Naive thymus-derived CD8-positive, alpha-beta T cell (primary cell): ENCODE data around the gene MLLT6. TPM values are rescaled to one million over a fixed set of nuclear protein-coding genes. Genes with fewer than 3 reads are reported as not detected.

Experiments
- ATAC-seq, 2 donors: fragments of 150-1000 bp; cut with Tn5 transposase in 1 of 2; sonication (Bioruptor Pico), chemical (Tn5 transposase) in 1 of 2; 1 replicate in 1 of 2; 2 replicates in 1 of 2; pipeline ENCODE4 v1.10.0; 2021; ENCODE audit warnings: mild to moderate bottlenecking in 2 of 2, moderate library complexity in 2 of 2
- POLR2A ChIA-PET: fragments of 350-600 bp; sonication (Branson Sonifier 250); formaldehyde crosslinking; loops from one replicate; lab custom pipeline; 2021; ENCODE audit warnings: antibody characterized with exemption; lab: Charles Lee
- DNase-seq, 10 donors: peaks; one replicate each; pipeline versions ENCODE4 v3.0.0 to v3.0.0-alpha.2; 2020 to 2022
- H3K27ac Mint-ChIP-seq, 10 donors: one replicate each; pipeline ENCODE4 v1.8.0; 2020 to 2022; ENCODE audit warnings: mild to moderate bottlenecking in 10 of 10, mixed read lengths in 10 of 10, moderate library complexity in 4 of 10, inconsistent platforms in 1 of 10
- H3K27me3 Mint-ChIP-seq, 5 donors: one replicate each; pipeline ENCODE4 v1.8.0; 2021 to 2022; ENCODE audit warnings: mixed read lengths in 5 of 5
- H3K36me3 Mint-ChIP-seq, 3 donors: one replicate each; pipeline ENCODE4 v1.8.0; 2020 to 2022; ENCODE audit warnings: mixed read lengths in 3 of 3, mild to moderate bottlenecking in 2 of 3, inconsistent platforms in 1 of 3
- H3K4me1 Mint-ChIP-seq, 4 donors: one replicate each; pipeline ENCODE4 v1.8.0; 2021 to 2022; ENCODE audit warnings: mixed read lengths in 4 of 4
- H3K4me3 Mint-ChIP-seq, 10 donors: one replicate each; pipeline ENCODE4 v1.8.0; 2020 to 2022; ENCODE audit warnings: mild to moderate bottlenecking in 10 of 10, mixed read lengths in 10 of 10, moderate library complexity in 6 of 10, inconsistent platforms in 1 of 10
- H3K9me3 Mint-ChIP-seq, 9 donors: one replicate each; pipeline ENCODE4 v1.8.0; 2020 to 2022; ENCODE audit warnings: mixed read lengths in 9 of 9, mild to moderate bottlenecking in 3 of 9, inconsistent platforms in 1 of 9, moderate library complexity in 1 of 9
- polyA plus RNA-seq, 3 donors: library from polyadenylated mRNA; unstranded; fragments of 300-500 nt; fragmentation: Illumina TruSeq; gene quantifications; one replicate each; pipeline ENCODE4 v1.2.3, GENCODE V29; 2021
- total RNA-seq, 8 experiments: library from RNA in 2 of 8; stranded (reverse) in 2 of 8; gene quantifications; one replicate each; pipeline ENCODE4 v1.2.3 and lab custom pipeline; 2021 to 2026

Gene MLLT6
- total and polyA plus RNA-seq, 5 experiments from 2014 or later: 5.5 to 489 (median 11.9) TPM

DNA sequence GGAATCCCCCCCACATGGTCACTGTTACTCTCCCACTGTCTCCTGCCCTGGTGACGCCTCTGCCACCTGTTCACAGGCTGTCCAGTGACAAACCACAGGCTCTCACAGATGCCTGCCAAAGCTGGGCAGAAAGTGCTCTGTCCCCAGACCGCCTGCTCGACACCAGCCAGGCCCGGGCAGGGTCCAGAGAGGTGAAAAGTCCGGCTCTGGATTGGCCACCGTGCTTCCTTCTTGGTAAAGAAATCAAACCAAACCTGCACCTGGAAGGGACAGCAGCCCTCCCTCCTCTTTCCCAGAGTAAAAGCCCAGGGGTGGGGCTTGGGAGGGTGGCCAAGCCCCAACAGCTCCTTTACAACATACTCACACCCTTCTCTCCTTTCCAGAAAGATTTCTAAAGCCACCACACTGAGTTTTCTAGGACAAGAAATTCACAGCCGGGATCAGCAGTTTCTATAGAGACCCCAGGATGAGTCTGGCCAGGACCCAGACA, 36.9 kb downstream of the MLLT6 start:
- peak in 1 of 10 donors; percentile 60 for DNase-seq
- ATAC-seq: no peak
- no peaks in the 10 kb centered on the region for H3K9me3 Mint-ChIP-seq
- no peak overlapping the region for H3K27ac Mint-ChIP-seq
- H3K4me1 Mint-ChIP-seq: peaks cover 11 to 13% (median 12%) of the 10 kb centered on the region in 4 donors
- no peak overlapping the region for H3K4me3 Mint-ChIP-seq
- H3K36me3 Mint-ChIP-seq: no peaks in the 10 kb centered on the region
- POLR2A ChIA-PET: no interaction called here
- H3K27me3 Mint-ChIP-seq: peaks cover 11 to 34% (median 23%) of the 10 kb centered on the region in 5 donors

DNA sequence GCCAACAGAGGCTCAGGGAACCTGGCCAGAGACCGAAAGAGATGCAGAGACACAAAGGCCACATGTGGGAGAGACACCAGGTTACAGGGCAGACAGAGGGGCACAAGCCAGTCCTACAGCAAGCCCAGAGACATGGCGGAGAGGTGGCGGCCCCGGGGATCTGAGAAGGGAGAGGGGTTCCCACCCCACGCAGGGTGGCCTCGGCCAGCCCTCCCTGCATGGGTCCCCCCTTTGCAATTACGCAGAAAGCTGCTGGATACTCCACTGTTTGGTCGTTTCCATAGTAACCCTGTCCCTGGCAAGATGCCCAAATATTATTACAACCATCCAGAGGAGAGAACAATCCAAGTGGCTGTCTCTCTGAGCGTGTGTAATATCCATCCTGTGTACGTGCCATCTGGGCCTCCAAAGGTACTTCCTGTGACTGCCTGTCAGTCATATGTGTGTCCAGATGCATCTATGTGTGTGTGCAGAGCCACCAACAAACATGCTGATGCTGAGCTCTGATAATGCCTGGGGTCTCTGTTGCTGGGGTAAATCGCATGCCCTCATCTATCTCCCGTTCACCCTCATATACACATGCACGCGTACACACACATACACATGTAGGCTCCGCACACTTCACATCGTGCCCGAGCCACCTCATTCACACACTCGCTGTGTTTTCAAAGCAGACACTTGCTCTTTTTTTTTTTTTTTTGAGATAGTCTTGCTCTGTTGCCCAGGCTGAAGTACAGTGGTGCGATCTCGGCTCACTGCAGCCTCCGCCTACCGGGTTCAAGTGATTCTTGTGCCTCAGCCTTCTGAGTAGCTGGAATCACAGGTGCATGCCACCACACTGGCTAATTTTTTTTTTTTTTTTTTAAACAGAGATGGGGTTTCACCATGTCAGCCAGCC, 37.6 kb downstream of the MLLT6 start:
- Mint-ChIP-seq H3K27ac (no peak overlapping the region), H3K4me3 (no peak overlapping the region), H3K36me3 (no peaks in the 10 kb centered on the region), H3K9me3 (no peaks in the 10 kb centered on the region), H3K4me1 (peaks cover 12 to 17% (median 12%) of the 10 kb centered on the region in 4 donors), H3K27me3 (peaks cover 11 to 35% (median 23%) of the 10 kb centered on the region in 5 donors)
- peak in 1 of 2 donors; percentile 44 for ATAC-seq
- POLR2A ChIA-PET: no interaction called here
- no peak for DNase-seq

DNA sequence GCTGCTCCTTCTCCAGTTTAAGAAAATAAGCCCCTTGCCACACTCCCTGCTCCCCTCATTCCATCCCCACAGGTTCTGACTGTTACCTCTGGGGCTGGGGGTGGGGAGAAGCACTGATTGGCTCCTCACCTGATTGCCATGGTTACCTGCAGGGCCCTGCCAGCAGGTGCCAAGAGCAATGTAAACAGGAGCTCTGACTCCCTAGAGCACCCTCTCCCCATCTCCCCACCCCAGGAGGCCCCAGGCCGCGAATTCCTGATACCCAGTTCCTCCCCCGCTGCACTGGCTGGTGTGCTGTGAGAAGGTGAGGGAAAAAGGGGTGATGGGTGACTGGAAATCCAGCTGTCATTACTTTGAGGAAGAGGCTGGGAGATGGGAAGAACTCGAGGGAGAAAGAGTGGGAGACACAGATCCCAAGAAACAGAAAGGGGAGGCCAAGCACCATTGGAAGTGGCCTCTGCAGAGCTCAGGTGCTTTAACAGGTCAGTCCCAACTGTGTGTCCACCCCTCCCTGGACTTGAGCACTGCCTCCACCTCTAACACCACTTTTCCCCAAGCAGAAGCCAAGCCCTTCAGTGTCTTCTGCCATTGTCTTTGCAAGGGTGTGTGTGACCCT, 38.6 kb downstream of the MLLT6 start:
- POLR2A ChIA-PET: no interaction called here
- ATAC-seq: no peak
- Mint-ChIP-seq H3K4me1 (peaks cover 13 to 21% (median 15%) of the 10 kb centered on the region in 4 donors), H3K27me3 (peaks cover 11 to 40% (median 23%) of the 10 kb centered on the region in 5 donors), H3K9me3 (no peaks in the 10 kb centered on the region), H3K4me3 (no peak overlapping the region), H3K27ac (no peak overlapping the region), H3K36me3 (no peaks in the 10 kb centered on the region)
- DNase-seq: no peak

DNA sequence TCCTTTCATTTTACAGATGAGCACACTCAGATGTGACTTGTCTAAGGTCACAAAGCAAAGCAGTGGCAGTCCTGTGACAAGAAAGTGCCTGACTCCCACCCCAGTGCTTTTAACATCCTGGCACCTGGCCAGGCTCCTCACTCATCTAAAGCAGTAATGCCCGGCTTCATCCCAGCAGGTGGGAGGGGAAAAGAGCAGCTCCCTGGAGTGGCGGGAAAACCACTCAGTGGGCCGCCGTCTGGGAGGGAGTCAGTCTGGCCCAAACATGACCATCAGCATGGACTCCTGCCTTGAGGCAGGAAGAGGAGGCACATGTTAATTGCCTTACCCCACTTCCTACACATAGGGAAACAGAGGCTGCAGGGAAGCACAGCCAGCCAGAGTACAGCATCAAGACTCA, 40.5 kb downstream of the MLLT6 start:
- peak overlapping the region in 1 of 10 donors; percentile 26 for H3K27ac Mint-ChIP-seq
- POLR2A ChIA-PET: interaction anchor here (0.9 to 3.0 kb wide), 2 partner anchors 17 to 41 kb away, joined by 3 to 7 read pairs; partner anchors contain the start of gene MLLT6
- peak overlapping the region in 2 of 10 donors; percentile 54 to 87 for H3K4me3 Mint-ChIP-seq
- H3K27me3 Mint-ChIP-seq: peaks cover 11 to 55% (median 29%) of the 10 kb centered on the region in 5 donors
- H3K4me1 Mint-ChIP-seq: peaks cover 16 to 34% (median 29%) of the 10 kb centered on the region in 4 donors
- no peaks in the 10 kb centered on the region for H3K36me3 Mint-ChIP-seq
- ATAC-seq (no peak), DNase-seq (no peak)
- H3K9me3 Mint-ChIP-seq: no peaks in the 10 kb centered on the region

DNA sequence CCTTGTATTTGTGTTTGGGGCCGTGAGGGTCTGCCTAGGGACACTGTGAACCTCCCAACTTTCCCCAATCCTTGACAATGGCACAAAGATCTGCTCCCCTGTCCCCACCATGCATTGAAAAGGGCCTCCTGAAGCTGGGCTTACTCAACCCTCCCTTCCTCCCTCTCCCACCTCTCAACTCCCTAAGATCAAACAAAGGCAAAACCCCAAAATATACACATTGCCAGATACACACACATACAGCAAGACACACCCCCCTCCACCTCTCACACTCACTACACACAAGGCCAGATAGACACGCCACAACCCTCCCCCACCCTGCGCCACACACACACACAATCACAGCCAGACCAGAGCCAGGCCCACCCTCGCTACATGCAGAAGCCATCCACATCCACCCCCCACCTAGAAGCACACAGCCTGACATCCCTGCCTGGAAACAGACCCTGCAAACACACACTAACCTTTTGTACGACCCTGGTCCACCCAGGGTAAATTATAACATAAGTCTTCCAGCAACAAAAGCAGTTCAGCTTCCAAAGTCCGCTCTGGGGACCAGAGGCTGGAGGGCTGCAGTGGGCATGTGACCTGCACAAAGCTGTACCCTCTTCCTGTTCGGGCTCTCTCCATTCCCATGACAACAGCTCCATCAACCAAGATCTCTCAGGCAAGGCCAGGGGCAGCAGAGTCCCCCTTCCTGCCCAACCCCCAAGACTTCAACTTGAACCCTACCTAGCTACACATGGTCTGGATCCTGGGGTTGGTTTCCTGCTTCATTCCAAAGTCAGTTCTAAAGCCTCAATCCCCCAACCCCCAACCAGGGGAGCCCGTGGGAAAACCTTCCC, 41.2 kb downstream of the MLLT6 start:
- H3K9me3 Mint-ChIP-seq: no peaks in the 10 kb centered on the region
- DNase-seq: no peak
- peaks cover 12 to 61% (median 36%) of the 10 kb centered on the region in 5 donors for H3K27me3 Mint-ChIP-seq
- peaks cover 22 to 40% (median 36%) of the 10 kb centered on the region in 4 donors for H3K4me1 Mint-ChIP-seq
- peak overlapping the region in 1 of 10 donors; percentile 26 for H3K27ac Mint-ChIP-seq
- ATAC-seq: no peak
- no peaks in the 10 kb centered on the region for H3K36me3 Mint-ChIP-seq
- POLR2A ChIA-PET: interaction anchor here (0.6 to 3.0 kb wide), 4 partner anchors 12 to 107 kb away, joined by 3 to 7 read pairs (median 4); partner anchors contain the start of genes MLLT6 and RPL23
- H3K4me3 Mint-ChIP-seq: peak overlapping the region; percentile 5 to 87 (median 72)

DNA sequence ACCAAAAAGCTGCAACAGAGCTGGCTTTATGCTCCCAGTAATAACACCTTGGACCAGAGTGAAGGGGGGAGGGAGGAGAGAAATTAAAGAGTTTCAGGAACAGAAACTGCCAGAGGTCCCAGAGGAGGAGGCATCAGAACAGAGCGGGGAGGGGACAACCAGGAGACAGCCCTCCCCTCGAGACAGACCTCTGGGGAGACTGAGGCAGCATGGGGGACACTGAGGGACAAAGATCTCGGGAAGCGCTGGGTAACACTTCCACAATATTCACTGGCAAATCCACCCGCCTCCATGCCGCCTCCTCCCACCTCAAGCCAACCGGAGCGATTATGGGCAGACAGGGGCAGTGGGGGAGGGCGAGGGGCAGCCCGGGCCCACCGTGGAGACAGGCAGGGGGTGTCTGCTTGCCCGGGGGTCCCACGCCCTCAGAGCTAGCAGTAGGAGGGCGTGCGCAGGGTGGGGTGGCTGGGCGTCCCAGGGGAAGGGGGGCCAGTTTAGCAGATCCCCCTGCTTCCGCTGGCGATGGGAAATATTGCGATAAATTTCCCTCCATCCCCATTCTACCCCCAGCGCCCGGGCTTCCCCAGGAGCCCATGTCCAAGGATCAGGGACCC, 41.9 kb downstream of the MLLT6 start:
- peaks cover 0 to 2% (median 0%) of the 10 kb centered on the region in 3 donors for H3K36me3 Mint-ChIP-seq
- H3K27me3 Mint-ChIP-seq: peaks cover 12 to 66% (median 37%) of the 10 kb centered on the region in 5 donors
- H3K4me1 Mint-ChIP-seq: peaks cover 28 to 48% (median 42%) of the 10 kb centered on the region in 4 donors
- POLR2A ChIA-PET: interaction anchor here (0.6 to 3.0 kb wide), 3 partner anchors 12 to 106 kb away, joined by 4 to 7 read pairs (median 5); partner anchors contain the start of gene RPL23
- no peak for DNase-seq
- H3K9me3 Mint-ChIP-seq: peaks cover 0 to 3% (median 0%) of the 10 kb centered on the region in 9 donors
- peak overlapping the region in 9 of 10 donors; percentile 50 to 87 (median 72) for H3K4me3 Mint-ChIP-seq
- H3K27ac Mint-ChIP-seq: peak overlapping the region in 1 of 10 donors; percentile 89
- ATAC-seq: no peak

DNA sequence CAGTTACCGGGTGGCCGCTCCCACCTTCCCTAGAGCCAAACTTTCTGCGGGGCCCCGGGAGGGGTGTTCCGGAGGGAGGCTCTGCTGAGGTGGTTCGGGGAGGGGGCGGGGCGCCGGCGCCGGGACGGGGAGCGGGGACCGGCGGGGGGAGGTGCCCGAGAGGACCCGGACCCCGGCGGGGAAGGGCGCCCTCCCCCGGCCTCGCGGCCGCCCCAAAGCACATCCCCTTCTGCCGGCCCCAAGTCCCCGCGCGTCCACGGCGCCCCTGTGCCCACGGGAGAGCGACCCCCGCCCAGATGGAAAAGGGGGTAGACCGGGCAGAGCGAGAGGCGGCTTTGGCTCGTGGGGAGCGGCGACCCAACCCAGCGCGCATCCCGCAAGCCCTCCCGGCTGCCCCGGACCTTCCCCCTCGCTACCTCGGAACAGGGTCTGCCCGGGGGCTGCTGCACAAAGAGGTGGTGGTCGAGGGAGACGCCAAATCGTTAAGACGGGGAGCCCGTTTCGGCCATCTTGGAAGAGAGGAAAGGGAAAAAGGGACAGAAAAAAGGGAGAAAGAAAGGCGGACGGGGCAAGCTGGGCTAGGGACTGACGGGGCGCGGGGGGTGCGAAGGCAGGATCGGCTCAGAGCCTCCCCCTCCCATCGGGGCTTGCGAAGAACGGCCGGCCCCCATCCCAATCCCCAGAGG, 42.5 kb downstream of the MLLT6 start:
- Mint-ChIP-seq H3K27ac (no peak overlapping the region), H3K27me3 (peaks cover 11 to 67% (median 34%) of the 10 kb centered on the region in 5 donors), H3K4me1 (peaks cover 29 to 52% (median 46%) of the 10 kb centered on the region in 4 donors), H3K36me3 (peaks cover 1 to 4% (median 2%) of the 10 kb centered on the region in 3 donors), H3K9me3 (peaks cover 0 to 3% (median 0%) of the 10 kb centered on the region in 9 donors), H3K4me3 (peak overlapping the region; percentile 63 to 87 (median 74))
- POLR2A ChIA-PET: interaction anchor here (3.0 kb wide), 1 partner anchor 19 kb away, joined by 7 read pairs; no protein-coding TSS in a partner anchor
- no peak for DNase-seq
- ATAC-seq: no peak

DNA sequence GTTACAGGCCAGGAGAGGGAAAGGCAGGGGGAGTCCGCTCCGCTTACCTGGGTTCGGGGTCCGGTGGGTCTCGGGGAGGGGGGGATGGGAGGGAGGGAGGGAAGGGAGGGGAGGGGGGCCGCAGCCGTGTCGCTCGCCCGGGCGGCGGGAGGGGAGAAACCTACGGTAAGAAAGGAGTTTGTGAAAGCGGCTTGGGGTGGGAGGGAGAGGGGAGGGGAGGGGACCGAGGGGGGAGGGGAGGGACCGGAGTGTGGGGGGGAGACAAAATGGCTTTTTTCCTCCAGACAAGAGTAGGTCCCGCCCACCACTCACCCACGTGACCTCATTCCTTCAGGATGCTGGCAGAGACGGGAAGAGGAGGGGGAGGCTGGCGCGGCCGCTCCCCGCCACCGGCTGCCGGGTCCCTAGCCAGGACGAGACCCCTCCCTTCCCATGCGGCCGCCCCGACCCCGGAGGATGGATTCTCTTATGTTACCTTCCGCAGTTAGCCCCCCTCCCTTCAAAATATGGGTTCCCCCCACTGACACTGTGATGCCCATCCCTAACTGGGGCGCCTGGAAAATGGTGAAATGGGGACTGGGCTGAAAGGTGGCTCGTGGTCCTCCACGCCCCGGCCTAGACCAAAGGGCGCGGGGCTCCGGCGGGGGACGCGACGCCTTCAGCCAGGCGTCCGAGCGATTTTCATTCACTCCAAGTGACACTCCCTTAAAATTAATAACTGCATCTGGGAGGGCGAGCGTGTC, 43.2 kb downstream of the MLLT6 start, which contains the start of gene PCGF2:
PCGF2 (minus strand) TSS at position 188 of the 743 bp plus-strand sequence. CDS start 7,934 bp downstream, outside the sequence.
- DNase-seq (no peak), ATAC-seq (no peak)
- H3K4me1 Mint-ChIP-seq: peaks cover 30 to 57% (median 51%) of the 10 kb centered on the region in 4 donors
- H3K36me3 Mint-ChIP-seq: peaks cover 2 to 5% (median 4%) of the 10 kb centered on the region in 3 donors
- POLR2A ChIA-PET: no interaction called here
- peak within 1 kb of the TSS in 1 of 10 donors; percentile 62 for H3K27ac Mint-ChIP-seq
- peaks cover 9 to 62% (median 31%) of the 10 kb centered on the region in 5 donors for H3K27me3 Mint-ChIP-seq
- peak within 1 kb of the TSS; percentile 68 to 100 (median 83) for H3K4me3 Mint-ChIP-seq
- H3K9me3 Mint-ChIP-seq: peaks cover 0 to 3% (median 0%) of the 10 kb centered on the region in 9 donors

DNA sequence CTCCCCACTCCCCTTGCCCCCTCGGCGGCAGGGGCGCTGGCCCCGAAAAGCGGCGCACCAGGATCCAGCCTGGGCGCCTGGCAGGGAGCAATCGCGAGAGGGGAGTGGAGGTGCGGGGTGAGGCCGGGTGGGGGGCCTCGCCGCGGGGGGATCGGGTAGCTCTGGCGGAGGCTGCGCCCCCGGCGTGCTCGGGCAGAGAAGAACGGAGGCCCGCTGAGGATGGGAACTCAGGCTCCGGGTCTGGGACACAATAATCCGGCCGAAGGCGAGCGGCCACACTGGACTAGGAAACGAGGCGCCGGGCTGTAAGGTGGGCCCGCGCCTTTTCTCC, 43.8 kb downstream of the MLLT6 start:
- no peak for ATAC-seq
- H3K27ac Mint-ChIP-seq: no peak overlapping the region
- POLR2A ChIA-PET: interaction anchor here (0.7 kb wide), 1 partner anchor 44 kb away, joined by 3 read pairs; the partner anchor contains the start of gene MLLT6
- H3K36me3 Mint-ChIP-seq: peaks cover 4 to 7% (median 5%) of the 10 kb centered on the region in 3 donors
- peaks cover 30 to 62% (median 55%) of the 10 kb centered on the region in 4 donors for H3K4me1 Mint-ChIP-seq
- peak overlapping the region in 8 of 10 donors; percentile 55 to 96 (median 81) for H3K4me3 Mint-ChIP-seq
- H3K9me3 Mint-ChIP-seq: peaks cover 0 to 3% (median 0%) of the 10 kb centered on the region in 9 donors
- H3K27me3 Mint-ChIP-seq: peaks cover 9 to 58% (median 31%) of the 10 kb centered on the region in 5 donors
- DNase-seq: no peak
